HFFc6 (cell line): ENCODE data around the gene SUB1. TPM values are rescaled to one million over a fixed set of nuclear protein-coding genes. Genes with fewer than 3 reads are reported as not detected.

ENCODE experiments used
- DNase-seq: peaks from one replicate; pipeline ENCODE4 v3.0.0-alpha.2; 2018
- H3K27ac Mint-ChIP-seq: 2 replicates; pipeline ENCODE4 v1.8.0; 2020; ENCODE audit warnings: mild to moderate bottlenecking, mixed read lengths
- H3K27me3 Mint-ChIP-seq: 2 replicates; pipeline ENCODE4 v1.8.0; 2021; ENCODE audit warnings: mild to moderate bottlenecking, moderate library complexity, mixed read lengths; ENCODE audit not compliant: insufficient read depth
- H3K36me3 Mint-ChIP-seq: 2 replicates; pipeline ENCODE4 v1.8.0; 2021; ENCODE audit warnings: low read depth, mixed read lengths
- H3K4me1 Mint-ChIP-seq: 2 replicates; pipeline ENCODE4 v1.8.0; 2020; ENCODE audit warnings: low read depth, mixed read lengths
- H3K4me3 Mint-ChIP-seq: 2 replicates; pipeline ENCODE4 v1.8.0; 2020; ENCODE audit warnings: mild to moderate bottlenecking, moderate library complexity, mixed read lengths
- H3K9me3 Mint-ChIP-seq: 2 replicates; pipeline ENCODE4 v1.8.0; 2020; ENCODE audit warnings: mild to moderate bottlenecking, mixed read lengths
- CTCF ChIP-seq: fragments of 200-600 bp; sonication (generic); IDR thresholded peaks from 2 replicates; pipeline ENCODE4 v1.5.0; 2021; ENCODE audit warnings: antibody characterized with exemption, mild to moderate bottlenecking
- total RNA-seq, 6 experiments: library from RNA; stranded (reverse); fragmentation: NEBNext Ultra II Directional; extraction: Animal tissue kit (Norgen Biotek cat#: 25700); gene quantifications; 2 replicates in 1 of 6; 3 replicates in 5 of 6; pipeline ENCODE4 v1.2.3, GENCODE V29; 2021

The SUB1 gene
- total RNA-seq, 6 experiments from 2014 or later = 288 to 354 (median 319) TPM

DNA sequence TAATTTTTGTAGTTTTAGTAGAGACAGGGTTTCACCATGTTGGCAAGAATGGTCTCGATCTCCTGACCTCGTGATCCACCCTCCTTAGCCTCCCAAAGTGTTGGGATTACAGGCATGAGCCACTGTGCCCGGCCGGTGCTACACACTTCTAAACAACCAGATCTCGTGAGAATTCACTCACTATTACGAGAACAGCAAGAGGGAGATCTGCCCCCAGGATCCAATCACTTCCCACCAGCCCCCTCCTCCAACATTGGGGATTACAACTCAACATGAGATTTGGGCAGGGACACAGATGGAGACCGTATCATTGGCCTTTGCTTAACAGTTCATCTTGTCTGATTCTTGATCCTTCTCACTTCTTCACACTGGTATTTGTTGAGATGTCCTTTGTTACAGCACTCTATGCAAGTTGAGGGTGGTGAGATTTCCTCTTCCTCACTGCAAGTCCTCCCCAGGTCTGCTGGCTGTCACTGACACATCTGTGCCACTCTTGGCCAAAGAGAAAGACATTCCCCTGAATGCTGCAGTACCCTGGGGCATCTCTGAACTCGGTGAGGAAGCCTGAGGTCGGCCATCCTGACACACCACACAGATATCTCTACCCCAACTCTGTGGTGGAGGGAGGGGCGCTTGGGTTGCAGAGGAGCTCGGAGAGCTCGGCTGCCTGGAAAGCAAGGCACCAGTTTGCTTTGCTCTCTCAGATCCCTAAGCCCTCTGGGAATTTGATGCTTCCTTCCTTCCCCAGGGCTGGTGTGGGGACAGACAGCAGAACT is 4.2 kb upstream of the SUB1 start:
- H3K4me1 Mint-ChIP-seq = peaks cover 37% of the 10 kb centered on the region
- peak overlapping the region; percentile 9; the same call in 1 of the 2 replicates for H3K4me3 Mint-ChIP-seq
- no peak for TF ChIP-seq CTCF
- H3K36me3 Mint-ChIP-seq = peaks cover 3% of the 10 kb centered on the region
- peak overlapping the region; percentile 35 for H3K27ac Mint-ChIP-seq
- H3K27me3 Mint-ChIP-seq = no peaks in the 10 kb centered on the region; the same call in none of the 2 replicates
- H3K9me3 Mint-ChIP-seq = no peaks in the 10 kb centered on the region
- peak; percentile 20 for DNase-seq

GRCh38 chr5:32583582-32584232 is 1.6 kb upstream of the SUB1 start:
- Mint-ChIP-seq H3K4me3 (peak overlapping the region; percentile 46; the same call in 1 of the 2 replicates), H3K27ac (peak overlapping the region; percentile 15; the same call in 1 of the 2 replicates), H3K4me1 (peaks cover 54% of the 10 kb centered on the region), H3K9me3 (no peaks in the 10 kb centered on the region), H3K36me3 (peaks cover 8% of the 10 kb centered on the region), H3K27me3 (no peaks in the 10 kb centered on the region; the same call in none of the 2 replicates)
- no peak for DNase-seq
- TF ChIP-seq CTCF = no peak

GRCh38 chr5:32584646-32585045 is 711 bp upstream of the SUB1 start:
- Mint-ChIP-seq H3K27ac (no peak overlapping the region; the same call in 1 of the 2 replicates), H3K36me3 (peaks cover 8% of the 10 kb centered on the region), H3K27me3 (no peaks in the 10 kb centered on the region; the same call in none of the 2 replicates), H3K4me1 (peaks cover 54% of the 10 kb centered on the region), H3K4me3 (peak overlapping the region; percentile 99; the same call in 1 of the 2 replicates), H3K9me3 (no peaks in the 10 kb centered on the region)
- TF ChIP-seq CTCF = no peak
- DNase-seq = no peak

DNA sequence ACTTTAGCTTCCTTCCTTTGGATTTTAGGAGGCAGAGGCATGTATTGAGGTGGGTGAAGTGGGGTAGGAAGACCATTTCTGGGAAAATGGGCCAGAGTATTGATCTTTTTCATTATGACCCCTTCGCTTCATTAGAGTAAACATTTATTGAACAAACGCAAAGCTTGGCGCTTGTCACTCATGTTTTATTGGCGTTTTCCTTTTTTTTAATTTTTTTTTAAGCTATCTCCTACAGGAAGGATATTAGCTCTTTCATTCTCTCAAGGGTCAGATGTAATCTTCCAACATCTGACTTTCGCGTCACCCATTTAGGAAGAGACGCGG is 273 bp upstream of the SUB1 start:
- TF ChIP-seq CTCF = no peak
- H3K36me3 Mint-ChIP-seq = peaks cover 8% of the 10 kb centered on the region
- peak overlapping the region; percentile 93 for H3K27ac Mint-ChIP-seq
- H3K27me3 Mint-ChIP-seq = no peaks in the 10 kb centered on the region; the same call in none of the 2 replicates
- peaks cover 54% of the 10 kb centered on the region for H3K4me1 Mint-ChIP-seq
- peak overlapping the region; percentile 99 for H3K4me3 Mint-ChIP-seq
- DNase-seq = no peak
- H3K9me3 Mint-ChIP-seq = no peaks in the 10 kb centered on the region

DNA sequence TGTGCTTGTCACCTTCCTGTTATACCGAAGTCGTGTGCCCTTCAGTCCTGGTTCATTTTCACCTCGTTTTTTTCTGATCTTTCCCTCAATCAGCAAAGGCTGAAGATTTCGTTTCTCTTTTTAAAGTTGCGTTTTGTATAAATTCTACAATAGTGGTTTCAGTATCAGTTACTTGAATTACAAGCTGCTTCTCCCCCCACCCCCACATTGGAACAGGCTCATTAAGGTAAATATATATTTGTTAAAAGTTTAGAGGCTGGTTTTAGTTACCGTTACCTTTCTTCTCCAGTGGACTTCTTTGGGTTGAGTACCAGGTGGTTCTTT is 881 bp downstream of the SUB1 start:
- peaks cover 50% of the 10 kb centered on the region for H3K4me1 Mint-ChIP-seq
- no peaks in the 10 kb centered on the region; the same call in none of the 2 replicates for H3K27me3 Mint-ChIP-seq
- no peaks in the 10 kb centered on the region for H3K9me3 Mint-ChIP-seq
- H3K4me3 Mint-ChIP-seq = peak overlapping the region; percentile 99
- H3K27ac Mint-ChIP-seq = peak overlapping the region; percentile 93
- peaks cover 8% of the 10 kb centered on the region for H3K36me3 Mint-ChIP-seq
- no peak for TF ChIP-seq CTCF
- no peak for DNase-seq
